Amniotic epithelial cell (primary cell): Measurements from ENCODE around the gene HELT.
A peak's percentile ranks its signal among the peaks of the same experiment; 100 is the strongest.

ENCODE experiments used
- DNase-seq: peaks from one replicate; pipeline ENCODE4 v3.0.0-alpha.2; 2010; ENCODE audit warnings: low read depth

Gene HELT

DNA sequence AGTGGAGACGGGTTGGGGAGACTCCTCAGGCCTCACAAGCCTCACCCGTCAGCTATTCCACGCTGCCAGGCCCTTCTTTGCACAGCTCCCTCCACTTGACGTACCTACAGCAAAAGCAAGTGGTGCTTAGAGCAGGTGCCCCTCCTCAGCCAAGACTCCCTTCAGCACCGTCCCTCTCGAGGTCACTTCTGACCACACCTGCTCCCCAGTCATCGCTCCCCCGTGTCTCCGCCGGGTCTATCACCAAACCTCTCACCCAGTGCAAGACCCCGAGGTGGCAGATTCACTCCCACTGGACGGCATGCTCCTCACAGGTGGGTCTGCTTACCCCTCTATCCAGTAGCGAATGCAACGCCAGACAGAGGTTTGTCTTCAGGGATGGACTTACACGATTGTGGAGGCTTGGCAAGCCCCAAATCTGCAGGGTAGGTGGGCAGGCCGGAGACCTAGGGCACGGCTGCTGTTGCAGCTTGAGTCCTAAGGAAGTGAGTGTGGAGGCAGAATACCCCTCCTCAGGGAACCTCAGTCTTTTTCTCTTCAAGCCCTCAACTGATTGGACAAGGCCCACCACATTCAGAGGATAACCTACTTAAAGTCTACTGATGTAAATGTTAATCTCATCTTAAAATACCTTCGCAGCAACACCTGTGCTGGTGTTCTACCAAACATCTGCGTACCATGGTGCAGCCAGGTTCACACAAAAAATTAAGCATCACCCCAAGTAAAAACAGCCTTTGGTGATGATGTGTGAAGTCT lies 14.5 kb upstream of the HELT start:
- DNase-seq, result no peak

- no peak for DNase-seq
Measured at GRCh38 chr4:185004562-185005218, 13.6 kb upstream of the HELT start.

GRCh38 chr4:185005219-185005819 lies 13.0 kb upstream of the HELT start:
- peak; percentile 44 for DNase-seq

DNA sequence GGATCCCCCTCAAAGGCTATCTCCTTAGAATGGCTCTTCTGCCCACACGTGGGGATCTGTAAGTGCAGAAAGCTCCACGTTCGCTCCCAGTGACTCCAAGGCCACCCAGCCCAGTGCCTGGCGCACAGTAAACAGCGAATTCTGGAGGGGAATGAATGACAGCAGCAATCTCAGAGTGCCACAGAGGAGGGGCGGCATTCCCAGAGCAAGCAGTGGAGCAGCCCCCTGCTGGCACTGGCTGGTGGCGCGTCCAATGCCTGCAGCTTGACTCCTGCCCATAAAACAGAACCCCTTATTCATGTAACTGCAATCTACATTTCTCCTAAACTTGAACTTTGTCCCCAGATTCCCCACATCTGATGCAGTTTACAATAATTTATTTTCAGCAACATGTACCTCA lies 6.9 kb upstream of the HELT start:
- no peak for DNase-seq

GRCh38 chr4:185013417-185014125 lies 4.7 kb upstream of the HELT start:
- no peak for DNase-seq

DNA sequence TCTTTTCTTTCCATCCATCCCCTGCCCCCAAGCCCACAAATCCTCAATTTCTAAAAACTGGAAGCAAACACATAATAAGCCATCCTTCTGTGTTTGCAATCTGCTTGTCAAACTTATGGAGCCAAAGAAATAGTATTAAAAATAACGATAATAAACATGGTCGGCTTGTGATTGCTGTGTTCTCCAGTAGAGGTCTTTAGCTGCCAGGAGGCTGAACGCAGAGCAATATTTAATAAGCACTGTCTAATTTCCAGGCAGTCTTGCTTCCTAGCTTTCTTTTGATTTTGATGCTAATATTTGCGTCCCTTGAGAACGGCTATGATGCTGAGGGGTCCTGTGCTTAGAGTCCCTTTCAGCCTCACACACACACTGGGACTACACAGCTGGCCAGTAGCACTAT lies 3.2 kb upstream of the HELT start:
- no peak for DNase-seq

GRCh38 chr4:185016101-185016940 lies 2.0 kb upstream of the HELT start:
- no peak for DNase-seq

GRCh38 chr4:185016946-185017758 lies 1.1 kb upstream of the HELT start:
- peak; percentile 23 for DNase-seq

- DNase-seq, result no peak
Measured at GRCh38 chr4:185018834-185019455, 655 bp downstream of the HELT start.

GRCh38 chr4:185019456-185020292 lies 1.4 kb downstream of the HELT start:
- no peak for DNase-seq

- DNase-seq, result peak; percentile 14
Measured at GRCh38 chr4:185020293-185020808, 2.1 kb downstream of the HELT start.

DNA sequence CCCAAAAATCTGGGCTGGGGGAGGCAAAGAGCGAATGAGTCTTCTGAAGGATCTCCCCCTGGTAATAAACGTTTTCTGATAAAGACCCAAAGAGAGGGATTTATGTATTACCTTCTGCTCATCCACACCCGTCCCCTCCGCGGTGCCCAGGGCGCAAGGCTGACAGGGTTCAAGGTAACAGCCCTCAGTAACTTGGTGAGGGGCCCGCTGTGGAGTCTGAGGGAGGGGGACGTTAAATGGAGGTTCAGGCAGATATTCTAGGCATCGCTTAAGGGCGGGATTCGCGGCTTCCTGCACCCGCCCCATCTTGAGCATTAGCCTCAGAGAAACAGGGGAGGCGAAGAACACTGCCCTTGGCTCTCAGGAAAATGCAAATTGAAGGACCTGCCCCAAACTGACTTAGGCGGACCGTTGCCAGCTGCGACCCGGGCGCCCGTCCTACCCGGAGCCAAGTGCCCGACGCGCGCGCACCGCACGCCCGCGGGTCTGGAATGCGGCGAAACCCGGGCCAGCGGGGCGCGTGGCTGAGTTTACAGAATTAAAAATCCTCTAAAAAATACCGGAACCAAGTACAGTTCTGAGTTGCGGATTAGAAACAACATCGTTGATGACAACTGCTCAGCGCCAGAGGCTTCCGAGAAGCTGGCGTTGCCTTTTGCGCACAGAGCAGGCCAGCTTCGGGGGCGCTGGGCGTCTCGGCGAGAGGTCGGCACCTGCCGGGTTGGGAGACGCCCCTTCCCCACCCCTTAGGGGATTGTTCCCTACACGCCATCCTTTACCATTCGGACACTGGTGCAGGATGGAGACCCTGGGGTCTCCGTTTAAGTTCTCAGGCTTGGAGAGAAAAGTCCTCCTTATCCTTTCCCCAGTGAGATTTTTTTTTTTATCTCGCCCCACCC lies 2.8 kb downstream of the HELT start:
- DNase-seq, result no peak

GRCh38 chr4:185023471-185023870 lies 5.2 kb downstream of the HELT start:
- no peak for DNase-seq

GRCh38 chr4:185028625-185029024 lies 10.3 kb downstream of the HELT start:
- DNase-seq, result no peak

- DNase-seq, result no peak
Measured at GRCh38 chr4:185031611-185032010, 13.3 kb downstream of the HELT start.

- DNase-seq, result no peak
Measured at GRCh38 chr4:185033072-185033471, 14.8 kb downstream of the HELT start.

GRCh38 chr4:185033950-185034349 lies 15.7 kb downstream of the HELT start:
- DNase-seq, result peak; percentile 21

- no peak for DNase-seq
Measured at GRCh38 chr4:185035284-185035683, 17.0 kb downstream of the HELT start.
